Forelimb muscle (tissue), 1 donor: ENCODE results near the gene DDX5. TPM values are rescaled to one million over a fixed set of nuclear protein-coding genes. Genes with fewer than 3 reads are reported as not detected.

Source experiments
- DNase-seq: peaks from one replicate; pipeline ENCODE4 v3.0.0-alpha.2; 2013; ENCODE audit warnings: low read depth
- polyA plus RNA-seq: library from polyadenylated mRNA; unstranded; fragments of 120-200 nt; gene quantifications from one replicate; pipeline ENCODE4 v1.2.1, GENCODE V29; 2013; ENCODE audit not compliant: insufficient read length

Gene DDX5
- polyA plus RNA-seq, result 394 TPM

DNA sequence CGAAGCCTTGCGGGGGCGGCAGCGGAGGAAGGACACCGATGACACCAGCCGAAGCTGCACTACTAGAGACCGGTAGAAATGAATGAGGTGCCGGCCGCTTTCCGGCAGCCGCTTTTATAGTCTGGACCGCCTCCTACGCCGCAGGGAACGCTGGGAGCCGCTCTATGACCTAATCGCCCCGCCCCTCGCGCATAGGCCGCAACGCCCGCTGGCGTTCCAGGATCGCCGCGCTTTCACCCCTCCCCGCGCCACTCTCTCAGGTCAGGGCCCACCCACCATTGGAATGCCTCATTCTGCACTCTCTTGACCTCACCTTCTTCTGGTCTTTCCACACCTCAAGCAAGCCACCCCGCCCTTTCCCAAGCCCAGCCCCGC is at the start of gene DDX5:
Gene DDX5 (minus strand): TSS at position 89 of the 375 bp plus-strand sequence. CDS start 170 bp downstream, outside the sequence.
- peak; percentile 80 for DNase-seq

DNA sequence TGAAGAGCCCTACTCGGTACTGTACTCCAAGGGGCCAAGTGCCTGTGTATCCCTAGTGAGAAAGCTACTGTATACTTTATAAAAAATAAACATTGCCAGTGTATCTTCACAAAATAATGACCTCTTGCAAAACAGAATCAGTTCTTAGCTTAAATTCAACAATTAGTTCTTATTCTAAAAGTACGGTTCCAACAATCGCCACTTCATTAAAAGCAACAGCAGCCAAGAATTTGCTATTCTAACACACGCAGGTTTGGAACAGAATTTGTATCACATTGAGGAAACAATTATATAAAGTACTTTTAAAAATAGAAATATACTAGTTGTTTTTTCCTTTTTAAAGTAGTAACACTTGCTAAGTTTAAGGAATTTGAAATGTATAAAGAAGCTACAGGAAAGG is 49.2 kb upstream of the DDX5 start:
- no peak for DNase-seq

DNA sequence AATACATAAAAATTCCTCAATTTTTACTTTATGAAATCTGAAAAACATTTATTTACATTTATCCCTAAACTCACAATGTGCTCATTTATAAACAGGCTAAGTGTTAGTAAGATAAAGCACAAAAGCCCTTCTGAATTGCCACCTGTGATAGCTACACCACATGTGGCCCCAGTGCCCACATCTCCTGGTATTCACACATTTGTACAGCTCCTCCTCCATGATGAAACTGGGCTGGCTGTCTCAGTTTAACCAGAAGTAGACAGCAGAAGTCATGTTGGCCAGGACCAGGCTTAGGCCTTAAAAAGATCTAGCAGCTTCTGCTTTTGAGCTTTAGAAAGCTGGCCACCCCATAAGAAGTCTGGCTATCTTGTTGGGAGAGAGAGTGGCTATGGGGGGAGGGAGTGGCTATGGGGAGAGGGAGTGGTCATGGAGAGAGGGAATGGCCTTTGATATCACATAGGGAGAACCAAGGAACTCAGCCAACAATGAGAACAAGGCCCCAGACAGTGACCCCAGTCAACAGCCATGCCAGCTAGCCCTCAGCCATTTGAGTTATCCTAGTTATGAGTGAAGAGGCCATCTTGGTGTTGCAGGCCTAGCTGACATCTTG is 48.0 kb upstream of the DDX5 start:
- DNase-seq, result no peak

DNA sequence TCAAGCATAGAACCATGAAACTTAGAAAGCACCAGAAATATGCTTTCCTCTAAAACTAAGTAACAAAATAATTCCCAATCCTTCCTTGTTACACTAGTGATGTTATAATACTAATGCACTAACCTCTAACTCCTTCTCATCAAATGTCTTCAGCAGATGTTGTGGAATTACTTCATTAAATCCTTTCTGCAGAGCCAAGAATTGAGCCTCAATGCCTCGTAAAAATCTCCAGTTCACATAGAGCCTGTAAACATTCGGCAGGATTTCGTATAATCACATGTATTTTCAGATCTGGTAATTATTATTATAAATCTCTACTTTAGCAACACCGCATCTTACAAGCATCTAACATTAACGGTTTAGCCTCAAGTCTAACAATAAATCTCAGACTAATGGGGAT is 45.4 kb upstream of the DDX5 start:
- no peak for DNase-seq

DNA sequence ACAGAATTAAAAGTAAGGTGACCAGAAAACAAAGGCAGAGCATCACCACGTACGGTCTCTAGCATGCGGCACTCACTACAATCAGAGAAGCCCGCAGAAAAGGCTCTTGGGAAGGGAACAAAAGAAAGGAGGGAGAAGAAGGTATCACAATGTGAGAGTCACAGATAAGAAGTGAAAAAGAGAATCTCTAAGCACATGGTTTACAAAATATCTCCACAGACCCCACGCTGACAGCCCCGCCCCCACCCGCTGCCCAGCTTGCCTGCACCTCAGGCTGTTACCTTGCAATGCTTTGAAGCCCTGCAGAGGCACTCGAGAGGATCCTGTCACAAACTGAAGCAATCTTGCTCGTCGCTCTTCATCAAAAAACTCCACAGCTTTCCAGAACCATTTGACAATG is 41.2 kb upstream of the DDX5 start:
- no peak for DNase-seq

DNA sequence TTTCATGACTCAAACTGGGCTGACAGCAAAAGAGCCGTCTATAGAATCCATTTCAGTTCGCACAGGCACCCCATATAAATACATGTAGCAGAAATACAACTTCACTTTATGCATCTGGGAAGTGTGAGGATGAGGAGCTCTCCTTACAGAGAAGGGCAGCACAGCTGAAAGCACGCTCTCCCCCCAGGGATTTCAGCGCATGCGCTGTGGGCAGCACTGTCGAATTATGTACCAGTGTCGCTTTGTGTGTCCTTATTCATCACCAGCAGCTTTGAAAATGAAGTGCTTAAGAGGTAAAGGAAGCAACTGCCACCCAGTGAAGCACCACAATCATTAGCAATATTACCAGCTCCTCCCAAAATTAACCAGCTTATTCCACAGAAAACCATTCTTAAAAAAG is 40.6 kb upstream of the DDX5 start:
- DNase-seq, result no peak

DNA sequence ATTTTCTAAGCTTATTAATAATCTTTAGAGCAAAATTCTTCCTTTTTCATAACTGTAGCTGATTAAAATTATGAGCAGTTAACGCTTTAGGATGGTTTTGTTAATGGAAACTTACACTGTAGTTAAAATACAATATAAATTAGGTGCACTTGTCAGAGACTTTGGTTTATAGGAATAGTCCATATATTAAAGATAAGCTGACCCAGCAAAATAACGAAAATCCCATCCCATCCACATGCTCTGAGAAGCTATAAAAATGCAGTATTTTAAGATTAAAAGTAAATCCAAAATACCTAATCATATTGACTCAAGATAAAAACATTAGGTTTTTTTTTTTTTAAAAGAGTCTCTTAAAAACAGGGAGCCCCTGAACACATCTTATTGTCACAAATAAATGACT is 38.7 kb upstream of the DDX5 start:
- no peak for DNase-seq

DNA sequence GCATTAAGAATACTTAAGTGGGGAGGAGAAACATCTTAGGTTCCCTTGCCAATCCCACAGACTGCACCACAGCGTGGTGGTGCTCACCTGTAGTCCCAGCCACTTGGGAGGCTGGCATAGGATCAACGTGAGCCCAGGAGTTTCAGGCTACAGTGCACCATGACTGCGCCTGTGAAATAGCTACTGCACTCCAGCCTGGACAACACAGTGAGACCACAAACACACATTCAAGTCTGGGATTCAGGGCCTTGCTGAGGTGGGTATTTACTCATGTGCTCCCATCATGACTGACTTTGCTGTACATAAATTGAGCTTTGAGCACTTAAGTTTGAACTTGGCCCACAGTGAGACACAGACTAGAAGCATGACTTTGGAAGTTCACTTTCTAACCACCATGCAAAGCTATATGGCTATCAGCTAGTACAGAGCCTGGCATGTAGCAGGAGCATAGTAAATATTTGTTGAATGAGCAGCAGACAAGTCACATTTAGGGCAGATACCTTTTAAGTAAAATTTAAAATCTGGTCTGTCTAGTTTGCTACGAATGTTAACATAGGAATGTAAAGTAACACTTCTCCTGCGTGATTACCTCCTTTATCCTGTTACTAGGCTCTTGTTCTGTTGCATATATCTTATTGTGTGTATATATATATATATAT is 34.2 kb upstream of the DDX5 start:
- DNase-seq, result no peak

DNA sequence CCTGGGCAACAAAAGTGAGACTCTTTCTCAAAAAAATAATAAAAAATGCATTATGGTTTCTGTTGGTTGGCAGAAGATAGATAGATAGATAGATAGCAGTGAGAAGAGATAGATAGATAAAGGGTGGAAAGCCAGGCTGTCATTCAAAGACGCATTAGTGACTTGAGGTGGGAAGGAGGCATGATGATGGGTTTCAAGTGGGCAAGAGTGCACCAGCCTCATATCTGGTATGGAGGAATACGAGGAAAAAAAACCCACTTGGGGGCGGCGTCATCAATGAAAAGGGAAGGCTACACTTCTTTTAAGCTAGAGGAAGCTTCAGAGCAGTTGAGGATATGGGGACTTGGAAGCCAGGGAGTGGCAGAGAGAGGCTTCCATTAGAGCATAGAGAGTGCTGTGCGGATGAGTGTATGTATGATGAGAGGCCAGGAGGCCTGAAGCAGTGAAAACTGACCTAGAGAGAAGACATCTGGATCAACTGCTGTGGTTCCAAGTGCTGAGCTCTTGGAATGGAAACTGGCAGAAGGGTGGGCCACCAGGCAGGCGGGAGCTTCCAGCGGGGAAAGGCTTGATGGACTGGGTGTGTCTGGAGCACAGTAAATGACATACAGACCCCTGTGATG is 32.5 kb upstream of the DDX5 start:
- DNase-seq, result no peak

DNA sequence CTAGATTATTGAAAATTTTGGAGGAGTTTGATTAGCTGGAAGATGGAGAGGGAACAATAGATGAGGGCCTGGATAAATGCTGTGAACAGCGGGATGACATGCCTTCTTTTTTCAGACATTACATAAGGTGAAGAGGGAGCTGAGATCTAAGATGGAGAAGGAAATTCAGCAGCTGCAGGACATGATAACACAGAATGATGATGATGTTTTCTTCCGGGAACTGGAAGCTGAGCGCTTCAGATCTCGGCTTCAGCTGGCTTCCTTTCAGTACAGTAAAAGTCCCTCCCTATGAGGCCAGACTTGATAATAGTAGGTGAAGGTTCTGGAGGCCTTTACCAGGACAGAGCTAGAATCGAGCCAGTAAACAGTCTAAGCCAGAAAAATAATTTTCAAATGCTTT is 31.4 kb upstream of the DDX5 start:
- no peak for DNase-seq

DNA sequence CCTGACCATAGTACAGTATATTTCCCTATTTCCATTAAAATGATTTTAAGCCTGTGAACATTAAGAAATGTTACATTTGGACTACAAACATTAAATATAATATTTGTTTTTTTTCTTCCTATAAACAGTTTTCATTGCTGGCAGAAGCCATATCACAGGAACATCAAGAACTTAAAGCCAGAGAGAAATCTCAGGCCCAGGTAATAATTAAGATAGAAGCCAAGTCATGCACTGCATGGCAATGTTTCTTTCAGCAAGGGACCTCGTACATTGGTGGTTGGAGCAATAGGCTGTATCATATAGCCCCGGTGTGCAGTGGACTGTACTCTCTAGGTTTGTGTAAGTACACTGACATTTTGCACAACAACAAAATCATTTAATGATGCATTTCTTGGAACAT is 30.8 kb upstream of the DDX5 start:
- DNase-seq, result no peak

DNA sequence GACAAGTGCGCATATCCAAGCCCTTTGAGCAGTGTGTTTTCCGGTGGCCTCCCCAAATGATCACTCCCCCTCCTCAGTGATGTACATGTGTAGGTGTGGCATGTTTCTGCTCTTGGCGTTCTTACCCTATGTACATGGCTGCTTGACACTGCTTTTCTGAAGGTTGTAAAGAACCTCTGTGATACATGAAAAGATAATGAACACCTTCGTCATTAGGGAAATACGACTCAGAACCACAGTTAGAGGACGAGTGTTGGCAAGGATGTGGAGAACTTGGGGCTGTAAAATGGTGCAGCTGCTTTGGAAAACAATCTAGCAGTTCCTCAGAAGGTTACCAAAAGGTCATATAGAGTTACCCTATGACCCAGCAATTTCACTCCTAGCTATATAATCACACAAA is 29.3 kb upstream of the DDX5 start:
- DNase-seq, result no peak

DNA sequence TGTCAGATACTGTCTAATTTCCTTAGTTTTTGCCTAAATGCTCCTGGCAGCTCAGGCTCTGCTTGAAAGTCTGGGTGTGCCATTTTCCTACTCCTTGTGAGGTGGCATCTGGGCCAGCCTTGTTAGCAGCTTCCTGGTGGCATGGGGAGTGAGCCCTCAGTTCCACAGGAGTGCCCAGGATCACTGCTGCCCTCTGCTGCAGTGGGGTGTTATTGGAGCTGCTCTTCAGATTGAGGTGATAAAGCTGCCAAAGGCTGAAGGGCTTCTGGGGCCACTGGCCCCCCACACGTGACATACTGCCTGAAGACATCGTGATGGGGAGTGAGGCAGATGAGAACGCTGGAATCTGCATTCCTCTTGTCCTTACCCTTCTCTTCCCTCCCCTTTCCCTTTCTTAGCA is 28.1 kb upstream of the DDX5 start:
- no peak for DNase-seq

DNA sequence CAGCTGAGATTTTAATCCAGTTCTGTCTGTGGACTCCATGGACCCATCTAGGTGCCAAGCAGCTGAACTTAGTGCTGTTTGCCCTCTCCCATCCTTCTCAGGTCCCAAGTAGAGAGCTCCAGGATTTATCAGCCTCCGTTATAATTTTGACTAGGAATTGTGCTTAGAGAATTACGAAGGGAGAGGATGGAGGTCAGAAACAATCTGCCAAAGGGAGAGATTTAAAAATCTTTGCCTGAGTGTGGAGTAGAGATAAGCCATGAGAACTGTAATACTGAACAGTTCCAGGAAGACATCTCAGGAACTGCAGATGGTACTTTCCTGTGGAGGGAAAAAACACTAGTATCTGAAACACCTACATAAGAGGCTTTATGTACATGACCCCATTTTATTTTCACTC is 27.7 kb upstream of the DDX5 start:
- DNase-seq, result no peak

DNA sequence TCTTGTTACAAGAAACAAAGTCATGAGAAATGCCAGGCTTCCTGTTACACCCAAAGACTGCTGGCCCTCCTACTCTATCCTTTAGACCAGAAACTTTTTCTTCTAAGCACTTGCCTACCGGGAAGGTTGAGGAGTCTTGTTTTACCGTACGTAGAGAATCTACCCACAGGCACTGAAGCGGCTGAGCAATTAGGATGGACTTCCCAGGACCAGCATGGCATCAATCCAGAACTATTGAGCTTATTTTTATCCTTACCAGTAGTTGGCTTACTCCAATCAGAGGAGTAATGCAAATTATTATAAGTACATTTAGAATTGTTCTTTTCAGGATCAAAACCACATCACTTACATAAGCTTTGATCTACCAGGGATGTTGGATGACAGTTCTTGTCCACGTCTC is 26.3 kb upstream of the DDX5 start:
- DNase-seq, result no peak

DNA sequence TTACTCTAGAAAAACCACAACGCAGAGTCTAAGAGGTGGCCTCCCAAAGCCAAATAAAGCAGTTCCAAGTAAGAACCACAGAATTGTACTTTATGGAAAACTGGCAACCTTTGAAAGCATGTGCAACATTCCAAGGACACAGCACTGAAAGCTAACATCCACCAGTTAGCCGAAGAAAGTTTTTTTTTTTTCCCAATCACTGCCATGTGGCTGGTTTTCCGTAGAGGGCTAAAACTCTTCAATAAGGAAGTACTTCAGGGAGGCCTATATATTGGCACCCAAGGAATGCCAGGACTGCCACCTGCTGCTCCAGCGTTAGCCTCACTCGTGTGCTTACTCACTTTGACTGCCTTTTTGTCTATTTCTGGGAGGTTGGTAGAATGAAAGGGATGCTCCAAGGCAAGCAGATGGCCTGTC is 25.9 kb upstream of the DDX5 start:
- DNase-seq, result no peak

DNA sequence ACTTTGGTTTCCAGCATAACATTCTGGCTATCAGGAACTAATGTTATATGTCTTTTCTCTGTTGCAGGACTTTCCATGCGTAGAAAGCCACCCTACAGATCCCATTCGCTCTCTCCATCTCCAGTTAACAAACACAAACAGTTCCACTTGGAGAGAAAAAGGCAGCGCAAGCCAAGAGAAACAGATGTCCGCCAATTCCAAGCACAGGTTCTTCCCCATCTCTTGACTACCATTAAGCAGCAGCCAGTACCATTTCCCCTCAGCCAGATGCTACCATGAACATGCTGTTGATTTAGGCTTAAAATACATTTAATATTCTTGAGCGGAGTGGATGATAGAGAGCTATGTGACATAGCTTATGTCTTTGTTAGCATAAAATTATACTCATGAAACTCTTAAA is 23.1 kb upstream of the DDX5 start:
- no peak for DNase-seq

DNA sequence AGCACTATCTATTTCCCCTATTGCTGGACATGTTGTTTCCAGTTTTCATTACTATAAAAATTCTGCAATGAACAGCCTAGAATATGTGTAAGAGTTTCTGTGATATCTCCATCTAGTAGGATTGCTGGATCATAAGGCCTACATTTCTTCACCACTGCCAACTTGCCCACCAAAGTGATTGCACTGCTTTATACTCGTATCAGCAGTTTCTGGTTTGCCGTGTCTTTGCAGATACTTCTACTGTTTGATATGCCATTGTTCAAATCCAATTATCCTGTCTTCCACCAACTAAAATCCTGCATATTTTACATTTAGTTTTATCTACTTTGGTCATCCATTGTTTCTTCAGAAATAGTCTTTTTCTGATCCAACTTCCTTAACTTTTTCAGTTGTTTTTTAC is 21.8 kb upstream of the DDX5 start:
- no peak for DNase-seq

DNA sequence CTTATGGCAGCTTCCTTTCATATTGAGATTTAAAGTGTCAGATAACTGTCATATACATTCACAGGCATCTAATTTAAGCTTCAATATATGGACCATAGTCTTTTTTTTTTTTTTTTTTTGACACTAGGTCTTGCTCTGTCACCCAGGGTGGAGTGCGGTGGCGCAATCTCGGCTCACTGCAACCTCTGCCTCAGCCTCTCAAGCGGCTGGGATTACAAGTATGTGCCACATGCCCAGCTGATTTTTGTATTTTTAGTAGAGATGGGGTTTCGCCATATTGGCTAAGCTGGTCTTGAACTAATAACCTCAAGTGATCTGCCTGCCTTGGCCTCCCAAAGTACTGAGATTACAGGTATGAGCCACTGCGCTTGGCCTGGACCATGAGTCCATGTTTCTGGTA is 14.3 kb upstream of the DDX5 start:
- DNase-seq, result no peak

DNA sequence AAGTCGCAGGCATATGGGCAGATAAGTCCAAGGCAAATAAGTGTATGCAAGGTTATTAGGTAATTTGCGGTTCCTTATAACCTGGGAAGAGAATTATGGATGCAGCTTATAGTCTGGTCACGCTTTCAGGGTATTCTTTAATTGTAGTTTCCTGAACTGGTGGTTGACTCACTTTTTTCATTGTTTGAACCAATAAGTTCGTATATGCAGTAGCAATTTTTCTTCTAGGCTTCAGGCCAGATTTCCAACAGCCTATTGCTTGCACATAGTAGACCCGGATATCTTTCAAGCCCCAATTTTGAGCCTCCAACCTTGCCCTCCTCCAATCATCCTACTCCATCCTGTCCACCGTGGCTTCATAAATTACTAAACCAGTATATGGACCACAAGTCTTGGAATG is 13.5 kb upstream of the DDX5 start:
- DNase-seq, result no peak

DNA sequence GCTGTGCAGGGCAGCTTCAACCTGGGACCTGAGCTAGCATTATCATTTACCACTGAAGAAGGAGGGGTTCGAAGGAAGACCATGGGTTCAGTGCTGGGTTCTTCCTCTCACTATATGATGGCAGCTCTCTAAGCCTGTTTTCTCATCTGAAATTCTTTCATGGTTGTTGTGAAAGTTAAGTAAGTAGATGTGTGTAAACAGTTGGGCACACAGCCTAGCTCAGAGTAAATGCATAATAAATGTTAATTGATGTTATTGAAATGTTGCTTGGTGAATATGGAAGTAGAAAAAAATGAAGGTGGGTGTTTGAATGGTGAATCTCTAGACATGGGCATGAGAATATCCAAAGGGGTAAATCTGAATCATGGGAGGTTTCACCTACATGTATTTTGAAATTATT is 9.7 kb upstream of the DDX5 start:
- no peak for DNase-seq

DNA sequence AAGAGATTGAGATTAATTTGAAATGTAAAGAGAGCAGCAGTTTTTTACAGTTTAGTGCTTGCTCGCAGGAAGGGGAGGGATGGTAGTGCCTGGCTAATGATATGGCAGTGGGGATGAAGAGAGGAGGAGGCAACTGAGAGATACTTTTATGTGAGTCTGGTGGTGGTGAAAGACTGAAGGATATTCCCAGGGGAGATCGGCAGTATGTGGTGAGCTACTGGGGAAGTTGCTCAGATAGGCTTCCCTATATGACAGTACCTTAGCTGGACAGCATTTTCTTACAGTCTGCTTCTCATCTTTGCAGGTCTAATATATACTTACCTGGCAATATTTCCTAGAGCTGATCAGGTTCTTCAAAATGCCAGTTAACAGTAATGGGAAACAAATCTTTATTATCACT is 9.3 kb upstream of the DDX5 start:
- DNase-seq, result no peak

DNA sequence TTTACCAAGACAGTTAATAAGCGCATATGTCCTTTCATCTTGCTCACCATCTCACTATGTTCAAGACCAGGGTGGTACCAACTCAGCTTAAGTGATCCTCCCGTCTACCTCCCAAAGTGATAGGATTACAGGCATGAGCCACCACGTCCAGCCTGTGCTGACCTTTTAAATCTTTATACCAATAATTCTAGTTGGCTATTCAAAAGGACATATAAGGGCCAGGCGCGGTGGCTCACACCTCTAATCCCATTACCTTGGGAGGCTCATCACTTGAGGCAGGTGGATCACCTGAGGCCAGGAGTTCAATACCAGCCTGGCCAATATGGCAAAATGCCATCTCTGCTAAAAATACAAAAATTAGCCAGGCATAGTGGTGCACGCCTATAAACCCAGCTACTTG is 3.1 kb upstream of the DDX5 start:
- DNase-seq, result no peak

DNA sequence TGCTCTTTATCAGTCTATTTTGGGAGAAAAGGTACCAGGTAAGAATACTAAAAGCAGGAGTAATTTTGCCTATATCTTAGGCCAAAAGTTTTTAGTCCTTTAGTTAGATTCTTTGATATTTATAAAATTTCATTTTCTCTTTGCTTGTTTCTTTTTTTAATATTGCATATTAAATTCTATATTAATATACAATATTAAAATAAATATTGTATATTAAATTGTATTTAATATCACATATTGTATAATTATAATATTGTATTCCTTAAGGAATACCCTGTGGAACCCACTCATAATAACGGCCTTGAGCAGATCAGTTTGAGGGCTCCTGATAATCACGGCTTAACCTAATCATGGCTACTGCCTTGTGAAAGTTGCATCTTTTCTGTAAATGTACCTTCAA is 2.6 kb upstream of the DDX5 start:
- DNase-seq, result no peak
